Upper lobe of left lung (tissue), 6 donors: ENCODE measurements around the gene STOX2. TPM values are rescaled to one million over a fixed set of nuclear protein-coding genes. Genes with fewer than 3 reads are reported as not detected.

ENCODE experiments used
- ATAC-seq, 2 donors: fragments of 200-7000 bp; cut with Tn5 transposase; one replicate each; pipeline ENCODE4 v1.9.1; 2022; ENCODE audit warnings: mild to moderate bottlenecking in 2 of 2, moderate library complexity in 2 of 2; ENCODE audit not compliant: low FRiP score in 2 of 2
- DNase-seq, 2 donors: peaks; one replicate each; pipeline ENCODE4 v3.0.0-alpha.2; 2019 to 2020
- H3K27ac ChIP-seq, 4 donors: fragments of 200-600 bp; sonication (generic); one replicate each; pipeline ENCODE4 v1.5.1; 2016 to 2019
- H3K27me3 ChIP-seq, 4 donors: fragments of 200-600 bp; sonication (generic); one replicate each; pipeline ENCODE4 v1.5.1; 2017 to 2019
- H3K36me3 ChIP-seq, 4 donors: fragments of 200-600 bp; sonication (generic); one replicate each; pipeline ENCODE4 v1.5.1; 2016 to 2019
- H3K4me1 ChIP-seq, 4 donors: fragments of 200-600 bp; sonication (generic); one replicate each; pipeline ENCODE4 v1.5.1; 2018 to 2019
- H3K4me3 ChIP-seq, 4 donors: fragments of 200-600 bp; sonication (generic); one replicate each; pipeline ENCODE4 v1.5.1; 2017 to 2019; ENCODE audit warnings: mild to moderate bottlenecking in 2 of 4, moderate library complexity in 1 of 4
- H3K9me3 ChIP-seq, 4 donors: fragments of 200-600 bp; sonication (generic); one replicate each; pipeline ENCODE4 v1.5.1; 2018 to 2019
- CTCF ChIP-seq, 6 experiments: fragments of 450-650 bp in 4 of 6; fragments of 200-600 bp in 2 of 6; sonication (generic) in 2 of 6; IDR thresholded peaks; one replicate each; pipeline ENCODE4 v1.5.1; 2016 to 2019; ENCODE audit warnings: antibody characterized with exemption in 6 of 6
- EP300 ChIP-seq, 4 donors: sonication (generic); formaldehyde crosslinking; IDR thresholded peaks; one replicate each; pipeline ENCODE4 v1.5.1; 2017; ENCODE audit warnings: antibody characterized with exemption in 4 of 4, control low read depth in 2 of 4
- POLR2A ChIP-seq, 4 donors: fragments of 450-650 bp; IDR thresholded peaks; one replicate each; pipeline ENCODE4 v1.5.1; 2016 to 2017; ENCODE audit warnings: antibody characterized with exemption in 4 of 4, mild to moderate bottlenecking in 2 of 4
- POLR2AphosphoS5 ChIP-seq, 2 donors: sonication (generic); formaldehyde crosslinking; IDR thresholded peaks; one replicate each; pipeline ENCODE4 v1.5.1; 2017; ENCODE audit warnings: antibody characterized with exemption in 2 of 2
- WGBS, 2 donors: methylation state at CpG; one replicate each; pipeline ENCODE4 v1.1.5; 2017 to 2018; 5-methylcytosine and 5-hydroxymethylcytosine counted together
- total RNA-seq, 6 donors: library from RNA; depleted of rRNA in 4 of 6; stranded (reverse); fragments of >200 nt in 4 of 6; gene quantifications; one replicate each; pipeline versions ENCODE4 v1.1.0 to v1.2.1, GENCODE V29; 2016 to 2021
- donor health status: DM: no; HTN: no; CAD: no; lungs with moderate emphysema.
- donor health status: DM: no; HTN: yes; CAD: no; lungs with severe emphysema.

The STOX2 gene
- total RNA-seq, 6 donors from 2014 or later: 10.1 to 49.2 (median 24.1) TPM

DNA sequence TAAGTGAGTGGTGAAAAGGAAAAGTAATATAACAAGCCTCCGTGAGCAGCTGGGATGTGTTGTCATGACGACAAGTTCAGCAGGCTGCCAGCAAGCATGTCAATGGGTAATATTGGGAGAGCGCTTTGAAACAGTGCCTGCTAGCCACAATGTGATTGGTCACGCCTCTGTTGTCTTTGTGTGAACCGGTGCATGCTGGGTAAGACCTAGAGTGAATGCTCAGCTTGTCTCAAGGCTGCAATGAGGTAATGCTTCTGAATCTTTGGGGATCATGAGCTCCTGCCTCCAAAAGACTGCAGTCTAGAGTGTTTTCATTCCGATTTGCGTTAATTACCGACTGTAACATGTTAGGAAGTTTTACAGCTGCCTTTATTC is 54.9 kb downstream of the STOX2 start:
- 63 to 70% methylated on average over 8 of the region's 8 CpGs for WGBS, 2 donors
- DNase-seq: peak in 1 of 2 donors; percentile 30
- TF ChIP-seq POLR2AphosphoS5 (IDR thresholded peaks at IDR 0.05): no peak
- TF ChIP-seq EP300 (IDR thresholded peaks at IDR 0.05): no peak
- TF ChIP-seq POLR2A (IDR thresholded peaks at IDR 0.05): no peak
- TF ChIP-seq CTCF (IDR thresholded peaks at IDR 0.05): no peak
- Histone ChIP-seq H3K4me1 (no peaks in the 10 kb centered on the region), H3K36me3 (no peaks in the 10 kb centered on the region), H3K9me3 (no peaks in the 10 kb centered on the region), H3K27ac (no peak overlapping the region), H3K4me3 (no peak overlapping the region), H3K27me3 (no peaks in the 10 kb centered on the region)
- ATAC-seq: peak in 1 of 2 donors; percentile 91

- H3K4me1 ChIP-seq: no peaks in the 10 kb centered on the region
- H3K27ac ChIP-seq: no peak overlapping the region
- ATAC-seq (no peak), DNase-seq (no peak)
- no peaks in the 10 kb centered on the region for H3K9me3 ChIP-seq
- no peaks in the 10 kb centered on the region for H3K36me3 ChIP-seq
- H3K4me3 ChIP-seq: no peak overlapping the region
- H3K27me3 ChIP-seq: no peaks in the 10 kb centered on the region
- 71 to 74% methylated on average over 12 of the region's 12 CpGs for WGBS, 2 donors
- no peak for TF ChIP-seq POLR2AphosphoS5 (IDR thresholded peaks at IDR 0.05)
- TF ChIP-seq CTCF (IDR thresholded peaks at IDR 0.05): no peak
- no peak for TF ChIP-seq POLR2A (IDR thresholded peaks at IDR 0.05)
- TF ChIP-seq EP300 (IDR thresholded peaks at IDR 0.05): no peak
Observed at GRCh38 chr4:183960962-183961541, 55.9 kb downstream of the STOX2 start.

DNA sequence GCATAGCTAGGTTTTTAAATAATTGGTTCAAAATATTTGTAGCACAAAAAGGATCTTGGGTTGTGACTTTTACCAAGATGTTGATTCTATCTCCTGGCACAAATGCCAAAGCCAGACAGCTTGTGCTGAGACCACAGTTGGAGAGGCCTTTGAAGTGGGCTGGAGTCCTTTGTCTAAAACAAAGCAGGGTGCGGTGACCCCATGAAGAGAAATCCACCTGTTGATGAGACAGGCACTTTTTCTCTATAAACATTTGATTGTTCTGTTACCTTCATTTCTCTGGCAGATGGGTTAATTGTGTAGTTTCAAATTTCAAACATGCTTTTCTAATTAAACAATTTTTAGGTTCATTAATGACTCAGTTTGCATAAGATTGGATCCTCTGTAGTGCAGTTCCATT is 56.7 kb downstream of the STOX2 start:
- H3K36me3 ChIP-seq: no peaks in the 10 kb centered on the region
- no peaks in the 10 kb centered on the region for H3K4me1 ChIP-seq
- ATAC-seq: no peak
- no peak overlapping the region for H3K27ac ChIP-seq
- H3K9me3 ChIP-seq: no peaks in the 10 kb centered on the region
- 59 to 70% methylated on average over 1 of the region's 1 CpG for WGBS, 2 donors
- TF ChIP-seq CTCF (IDR thresholded peaks at IDR 0.05) (no peak), POLR2A (IDR thresholded peaks at IDR 0.05) (no peak), POLR2AphosphoS5 (IDR thresholded peaks at IDR 0.05) (no peak), EP300 (IDR thresholded peaks at IDR 0.05) (no peak)
- no peak overlapping the region for H3K4me3 ChIP-seq
- no peak for DNase-seq
- H3K27me3 ChIP-seq: no peaks in the 10 kb centered on the region

GRCh38 chr4:183962419-183962818 is 57.3 kb downstream of the STOX2 start:
- Histone ChIP-seq H3K4me1 (no peaks in the 10 kb centered on the region), H3K4me3 (no peak overlapping the region), H3K27ac (no peak overlapping the region), H3K9me3 (no peaks in the 10 kb centered on the region), H3K36me3 (no peaks in the 10 kb centered on the region), H3K27me3 (no peaks in the 10 kb centered on the region)
- DNase-seq (no peak), ATAC-seq (no peak)
- TF ChIP-seq POLR2A (IDR thresholded peaks at IDR 0.05) (no peak), POLR2AphosphoS5 (IDR thresholded peaks at IDR 0.05) (no peak), EP300 (IDR thresholded peaks at IDR 0.05) (no peak)
- 77 to 89% methylated on average over 2 of the region's 2 CpGs for WGBS, 2 donors

DNA sequence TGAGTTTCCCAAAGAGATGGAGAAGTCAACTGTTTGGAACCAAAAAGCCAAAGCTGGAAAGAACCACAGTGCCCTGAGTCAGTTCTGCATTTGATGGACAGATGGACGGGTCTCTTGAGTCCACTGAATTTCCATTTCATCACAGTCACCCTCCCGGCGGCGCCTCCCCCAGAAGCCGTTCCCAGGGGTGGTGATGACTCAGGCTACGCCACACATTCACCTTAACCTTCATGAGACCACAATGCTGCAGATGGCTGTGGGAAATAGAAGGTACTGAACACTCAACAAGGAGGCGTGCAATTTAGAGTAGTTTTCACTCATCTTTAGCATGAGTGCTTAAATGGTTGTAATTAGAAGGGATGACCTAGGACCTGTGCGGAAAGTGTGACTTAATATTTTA is 61.3 kb downstream of the STOX2 start:
- no peak for TF ChIP-seq EP300 (IDR thresholded peaks at IDR 0.05)
- TF ChIP-seq POLR2AphosphoS5 (IDR thresholded peaks at IDR 0.05): no peak
- TF ChIP-seq CTCF (IDR thresholded peaks at IDR 0.05): no peak
- TF ChIP-seq POLR2A (IDR thresholded peaks at IDR 0.05): no peak
- Histone ChIP-seq H3K27me3 (no peaks in the 10 kb centered on the region), H3K9me3 (no peaks in the 10 kb centered on the region), H3K4me3 (no peak overlapping the region), H3K27ac (no peak overlapping the region), H3K36me3 (no peaks in the 10 kb centered on the region), H3K4me1 (no peaks in the 10 kb centered on the region)
- ATAC-seq: no peak
- 89 to 94% methylated on average over 8 of the region's 8 CpGs for WGBS, 2 donors
- DNase-seq: no peak
